GM18517 (cell line): Measurements from ENCODE around the gene SLC35E2B.
"Not testable (repeated sequence)": the region's sequence is repeated elsewhere in the genome, so short reads cannot be mapped to it uniquely, and the experiment has no call there.

Source experiments
- ATAC-seq: cut with Tn5 transposase; IDR thresholded peaks from one replicate; pipeline ENCODE4 v1.9.1; 2021; ENCODE audit warnings: mild to moderate bottlenecking, moderate library complexity; ENCODE audit not compliant: unreplicated experiment

The SLC35E2B gene

GRCh38 chr1:1704284-1704957, 11.8 kb upstream of the SLC35E2B start:
- ATAC-seq = not testable (repeated sequence)

- ATAC-seq = no peak
These were observed 11.2 kb upstream of the SLC35E2B start for GRCh38 chr1:1703796-1704195.

- ATAC-seq = not testable (repeated sequence)
These were observed 9.9 kb upstream of the SLC35E2B start for GRCh38 chr1:1702506-1702905.

- ATAC-seq = not testable (repeated sequence)
These were observed 8.0 kb upstream of the SLC35E2B start for GRCh38 chr1:1700557-1700956.

- ATAC-seq = not testable (repeated sequence)
These were observed 7.5 kb upstream of the SLC35E2B start for GRCh38 chr1:1700067-1700466.

- not testable (repeated sequence) for ATAC-seq
These were observed 6.5 kb upstream of the SLC35E2B start for GRCh38 chr1:1699061-1699460.

- ATAC-seq = not testable (repeated sequence)
These were observed 5.0 kb upstream of the SLC35E2B start for GRCh38 chr1:1697358-1698183.

GRCh38 chr1:1696431-1697357, 4.1 kb upstream of the SLC35E2B start:
- not testable (repeated sequence) for ATAC-seq

- not testable (repeated sequence) for ATAC-seq
These were observed 276 bp downstream of the SLC35E2B start for GRCh38 chr1:1692324-1692713.

GRCh38 chr1:1691443-1691842, 1.2 kb downstream of the SLC35E2B start:
- not testable (repeated sequence) for ATAC-seq

GRCh38 chr1:1689526-1689925, 3.1 kb downstream of the SLC35E2B start:
- not testable (repeated sequence) for ATAC-seq

GRCh38 chr1:1687846-1688245, 4.7 kb downstream of the SLC35E2B start:
- ATAC-seq = no peak

- ATAC-seq = no peak
These were observed 8.4 kb downstream of the SLC35E2B start for GRCh38 chr1:1684031-1684681.

- no peak for ATAC-seq
These were observed 9.3 kb downstream of the SLC35E2B start for GRCh38 chr1:1683104-1683905.

- ATAC-seq = no peak
These were observed 11.7 kb downstream of the SLC35E2B start for GRCh38 chr1:1680912-1681273.

- ATAC-seq = no peak
These were observed 12.3 kb downstream of the SLC35E2B start for GRCh38 chr1:1680031-1680911.

GRCh38 chr1:1678581-1679380, 13.8 kb downstream of the SLC35E2B start:
- no peak for ATAC-seq
